GM19043 (cell line): ENCODE data around the gene ACTRT3.
"Not testable (repeated sequence)": the region's sequence is repeated elsewhere in the genome, so short reads cannot be mapped to it uniquely, and the experiment has no call there.

Experiments
- ATAC-seq: cut with Tn5 transposase; IDR thresholded peaks from one replicate; pipeline ENCODE4 v1.9.1; 2021; ENCODE audit warnings: low read depth; ENCODE audit not compliant: unreplicated experiment

Gene ACTRT3

DNA sequence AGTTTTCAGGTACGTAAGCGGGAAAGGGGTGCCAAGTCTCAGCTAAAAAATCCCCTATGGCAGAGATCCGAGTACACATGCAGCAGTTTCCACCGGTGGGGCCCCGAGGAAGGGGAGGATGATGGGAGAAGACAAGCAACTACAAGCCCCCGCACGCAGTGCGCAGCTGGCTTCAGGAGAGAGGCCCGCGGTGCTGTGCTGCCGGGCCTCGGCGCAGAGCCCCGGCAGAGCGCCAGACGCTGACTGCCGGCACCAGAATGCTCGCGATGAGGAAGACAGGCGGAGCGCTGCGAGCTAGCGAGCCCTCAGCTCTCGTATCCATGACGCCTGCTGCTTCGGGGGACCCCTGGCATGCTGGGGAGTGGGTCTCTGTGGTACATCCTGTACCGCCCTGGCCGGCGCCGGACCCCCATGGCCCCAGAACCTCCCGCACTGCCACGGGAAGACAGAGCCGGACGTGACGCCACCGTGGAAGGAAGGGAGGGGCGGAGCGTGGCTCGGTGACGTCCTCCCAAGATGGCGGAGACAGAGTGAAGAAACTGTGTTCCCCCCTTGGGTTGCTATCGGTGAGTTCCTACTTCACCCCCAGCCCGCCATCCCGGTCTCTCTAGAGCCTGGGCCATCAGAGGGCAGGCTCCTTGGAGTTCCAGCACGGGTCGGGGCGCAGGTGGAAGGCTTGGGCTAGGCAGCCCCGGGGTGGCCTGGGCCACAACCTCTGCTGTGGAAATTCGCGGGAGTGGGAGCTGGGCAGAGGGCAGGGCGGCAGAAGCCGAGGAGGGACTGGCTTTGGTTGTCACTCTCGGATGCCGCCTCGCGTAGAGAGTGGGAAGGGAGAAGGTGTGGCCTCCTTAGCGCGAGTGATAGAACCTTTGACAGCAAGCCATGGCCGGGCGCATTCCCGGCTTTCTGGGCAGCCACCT, 3.8 kb upstream of the ACTRT3 start, which contains the start of gene MYNN:
Gene MYNN, plus strand, starts transcription at position 500 of the 920 bp plus-strand sequence. CDS start 900 bp downstream, outside the sequence.
- ATAC-seq, result peak; percentile 80

DNA sequence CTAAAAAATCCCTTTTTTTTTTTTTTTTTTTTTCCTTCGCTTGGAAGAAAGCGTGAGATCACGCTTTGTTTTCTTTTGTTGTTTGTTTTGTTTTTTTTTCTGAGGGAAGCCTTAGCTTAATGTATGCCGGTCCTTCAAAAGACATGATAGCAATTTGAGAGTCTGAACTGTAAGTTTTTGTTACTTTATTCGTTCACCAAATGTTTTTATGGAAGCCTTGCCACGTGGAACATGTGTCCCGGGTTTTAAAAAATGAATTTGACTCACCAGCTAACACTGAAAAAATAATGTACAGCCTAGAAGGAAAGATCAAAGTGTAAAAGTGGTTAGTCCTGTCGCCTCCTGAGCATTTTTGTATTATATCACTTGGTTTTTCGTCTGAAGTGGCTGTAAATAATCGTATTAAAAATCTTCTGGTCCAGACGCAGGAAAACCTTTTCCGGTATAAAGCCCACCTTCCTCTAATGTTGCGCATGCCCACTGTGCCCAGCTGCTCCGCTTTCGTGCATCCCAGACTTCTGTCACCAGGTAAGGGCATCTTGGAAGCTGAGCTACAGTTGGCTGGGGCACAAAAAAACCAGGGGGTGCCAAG, 3.0 kb upstream of the ACTRT3 start:
- ATAC-seq, result peak; percentile 14

DNA sequence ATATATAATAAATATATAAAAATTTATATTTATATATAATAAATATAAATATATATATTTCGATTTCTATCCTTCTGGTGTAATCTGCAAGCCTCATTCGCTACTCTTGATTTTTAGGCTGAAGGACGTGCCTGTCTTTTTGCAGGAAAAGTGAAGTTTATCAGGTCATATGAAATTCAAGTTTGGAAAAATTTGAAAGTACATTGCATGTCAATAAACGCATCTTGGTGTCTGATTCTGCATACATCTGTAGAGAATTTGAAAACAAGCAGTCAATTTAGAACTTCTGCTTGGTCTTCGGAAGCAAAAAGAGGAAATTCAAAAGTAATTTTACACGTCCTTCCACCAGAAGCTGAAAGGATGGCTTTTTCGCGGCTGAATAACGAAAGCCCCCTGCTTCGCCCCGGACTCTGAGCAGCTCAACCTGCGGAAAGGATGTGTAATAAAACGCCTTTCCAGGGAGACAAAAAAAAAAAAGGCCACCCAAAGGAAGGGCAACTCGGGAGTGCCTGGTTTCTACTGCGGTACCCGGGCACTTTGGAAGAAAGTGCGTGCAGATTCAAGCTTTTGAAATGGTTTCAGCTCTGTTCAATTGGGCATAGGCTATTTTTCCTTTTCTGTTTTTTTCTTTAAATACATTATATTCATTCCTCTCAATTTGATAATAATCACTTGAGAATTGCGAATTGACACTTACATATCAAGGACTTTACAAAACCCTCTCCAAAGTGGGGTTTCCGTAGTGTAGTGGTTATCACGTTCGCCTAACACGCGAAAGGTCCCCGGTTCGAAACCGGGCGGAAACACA, 2.3 kb upstream of the ACTRT3 start:
- ATAC-seq, result no peak

DNA sequence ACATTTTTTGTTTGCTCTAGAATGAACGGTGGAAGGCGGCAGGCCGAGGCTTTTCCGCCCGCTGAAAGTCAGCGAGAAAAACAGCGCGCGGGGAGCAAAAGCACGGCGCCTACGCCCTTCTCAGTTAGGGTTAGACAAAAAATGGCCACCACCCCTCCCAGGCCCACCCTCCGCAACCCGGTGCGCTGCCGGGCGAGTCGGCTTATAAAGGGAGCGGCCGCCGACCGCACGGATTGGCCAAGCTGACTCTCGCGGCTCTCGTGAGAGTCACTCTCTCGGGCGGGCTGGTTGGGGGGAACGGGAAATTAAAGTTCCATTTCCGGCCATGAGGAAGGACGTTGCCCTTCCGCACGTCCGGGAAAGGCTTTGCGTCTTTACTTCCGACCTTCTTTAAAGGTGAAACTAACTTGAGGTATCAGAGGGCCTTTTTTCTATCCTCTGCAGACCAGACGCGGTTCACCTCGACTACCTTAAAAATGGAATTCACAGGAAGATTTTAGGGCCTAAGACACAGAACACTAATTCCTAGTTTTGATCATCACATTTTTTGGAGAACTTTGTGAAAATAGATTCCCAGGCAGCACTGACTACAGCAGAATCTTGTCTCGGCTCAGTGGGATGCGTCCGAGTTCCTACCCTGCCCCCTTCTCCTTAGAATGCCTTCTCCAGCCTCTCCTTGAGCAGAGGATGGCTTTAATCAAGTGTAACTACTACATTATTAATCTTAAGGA, 4.3 kb downstream of the ACTRT3 start, which contains the start of gene TERC:
Gene TERC, minus strand, starts transcription at position 179 of the 731 bp plus-strand sequence.
- peak; percentile 73 for ATAC-seq

DNA sequence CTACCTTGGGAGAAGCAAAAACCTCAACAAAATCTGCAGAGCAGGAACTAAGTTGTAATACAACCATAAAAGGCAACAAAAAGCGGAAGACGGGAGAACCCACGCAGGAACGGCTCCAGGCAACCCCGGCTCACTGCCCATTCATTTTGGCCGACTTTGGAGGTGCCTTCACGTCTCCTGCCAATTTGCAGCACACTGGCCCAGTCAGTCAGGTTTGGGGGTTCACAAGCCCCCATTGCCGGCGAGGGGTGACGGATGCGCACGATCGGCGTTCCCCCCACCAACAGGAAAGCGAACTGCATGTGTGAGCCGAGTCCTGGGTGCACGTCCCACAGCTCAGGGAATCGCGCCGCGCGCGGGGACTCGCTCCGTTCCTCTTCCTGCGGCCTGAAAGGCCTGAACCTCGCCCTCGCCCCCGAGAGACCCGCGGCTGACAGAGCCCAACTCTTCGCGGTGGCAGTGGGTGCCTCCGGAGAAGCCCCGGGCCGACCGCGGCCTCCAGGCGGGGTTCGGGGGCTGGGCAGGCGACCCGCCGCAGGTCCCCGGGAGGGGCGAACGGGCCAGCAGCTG, 5.0 kb downstream of the ACTRT3 start:
- ATAC-seq, result peak; percentile 25

DNA sequence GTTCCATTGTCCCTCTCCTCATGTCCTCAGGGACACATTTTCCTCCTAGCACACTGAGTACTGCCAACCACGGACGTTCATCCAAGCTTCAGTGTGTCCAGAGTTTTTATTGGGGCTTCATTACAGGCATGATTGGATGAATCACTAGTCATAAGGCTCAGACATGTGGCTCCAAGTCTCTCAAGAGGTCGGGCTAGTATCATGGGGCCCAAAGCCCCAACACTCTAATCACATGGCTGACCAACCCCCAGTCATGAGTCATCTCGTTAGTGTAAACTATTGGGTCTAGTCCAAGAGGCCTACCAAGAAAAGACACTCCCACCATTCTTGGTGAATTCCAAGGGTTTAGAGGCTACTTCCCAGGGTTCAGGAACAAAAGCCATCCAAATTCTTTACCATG, 8.9 kb downstream of the ACTRT3 start:
- ATAC-seq, result no peak

DNA sequence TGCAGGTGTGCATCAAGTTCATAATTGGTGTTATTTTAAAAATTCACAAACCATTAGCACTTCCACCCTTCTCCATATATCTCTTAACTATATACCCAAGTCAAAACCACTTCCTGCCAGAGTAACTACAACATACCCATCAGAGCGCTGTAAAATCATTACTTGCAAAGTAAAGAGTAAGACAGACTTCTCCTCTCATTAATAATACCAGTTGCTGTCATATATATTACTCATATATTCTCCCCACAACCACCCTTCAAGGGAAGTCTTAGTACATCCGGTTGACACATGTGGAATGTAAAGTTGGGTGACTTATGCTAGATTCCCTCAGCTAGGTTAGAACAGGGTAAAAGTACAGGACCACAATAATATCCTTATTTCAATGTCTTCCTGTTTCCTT, 10.1 kb downstream of the ACTRT3 start:
- peak; percentile 75 for ATAC-seq

DNA sequence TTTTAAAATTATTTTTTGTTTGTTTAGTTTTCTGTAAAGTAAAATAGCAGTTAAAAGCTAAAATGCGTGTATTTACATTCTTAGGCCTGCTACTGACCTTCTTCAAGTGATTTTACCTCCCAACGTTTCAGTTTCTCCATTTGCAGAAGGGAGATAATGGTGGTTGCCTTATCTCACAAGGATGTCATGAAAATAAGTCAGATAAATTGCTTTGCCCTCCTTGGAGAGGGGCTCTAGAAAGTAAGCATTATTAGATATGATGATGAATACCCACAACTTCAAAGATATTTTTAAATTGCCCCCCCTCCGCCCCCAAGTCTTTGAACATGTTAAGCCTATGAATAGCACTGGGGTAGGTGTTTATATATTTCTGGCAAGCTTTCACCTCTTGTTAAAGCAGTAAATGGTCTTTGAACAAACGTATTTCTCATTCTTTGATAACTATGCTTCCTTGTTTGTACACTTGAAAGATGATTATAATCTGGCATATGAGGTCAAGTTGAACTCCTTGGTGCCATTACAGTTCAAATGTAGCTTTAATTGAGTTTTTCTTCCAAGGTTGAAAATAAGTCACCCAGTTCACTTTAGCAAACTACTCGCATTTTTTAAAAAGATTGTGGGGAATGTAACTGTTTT, 10.9 kb downstream of the ACTRT3 start:
- ATAC-seq, result no peak

DNA sequence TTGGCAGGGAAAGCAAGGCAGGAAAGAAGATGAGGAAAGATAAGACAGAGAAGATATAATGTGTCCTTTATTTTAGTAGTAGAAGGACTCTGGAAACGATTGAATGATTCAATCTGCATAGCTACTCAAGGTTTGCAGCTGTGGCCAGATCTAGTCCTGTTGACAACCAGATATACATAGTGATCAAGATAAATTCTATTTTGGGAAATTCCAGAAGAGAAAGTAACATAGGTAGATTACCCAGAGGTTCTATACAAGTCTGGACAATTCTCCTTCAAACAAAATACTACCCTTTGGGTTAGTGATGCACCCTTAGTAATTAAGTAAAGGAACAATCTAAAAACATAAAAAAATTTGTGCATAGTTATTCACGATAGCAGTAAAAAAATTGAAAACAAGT, 13.9 kb downstream of the ACTRT3 start:
- no peak for ATAC-seq

DNA sequence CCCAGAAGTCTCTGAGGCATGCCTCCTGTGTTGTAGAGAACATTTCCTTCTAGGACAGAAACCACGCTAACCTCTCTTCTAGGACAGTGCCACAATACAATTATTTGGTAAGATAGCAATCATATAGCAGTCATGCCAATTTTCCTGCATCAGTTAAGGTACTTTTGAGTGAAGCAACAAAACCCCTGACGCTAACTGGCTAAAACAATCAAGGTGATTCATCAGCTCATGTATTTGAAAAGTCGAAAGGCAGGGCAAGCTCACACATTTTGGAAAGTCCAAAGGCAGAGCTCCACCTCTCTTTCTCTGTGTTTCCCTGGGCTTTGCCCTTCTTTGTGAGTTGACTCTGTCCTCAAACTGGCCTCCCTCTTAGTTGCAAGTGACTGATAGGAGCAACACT, 14.7 kb downstream of the ACTRT3 start:
- ATAC-seq, result no peak

DNA sequence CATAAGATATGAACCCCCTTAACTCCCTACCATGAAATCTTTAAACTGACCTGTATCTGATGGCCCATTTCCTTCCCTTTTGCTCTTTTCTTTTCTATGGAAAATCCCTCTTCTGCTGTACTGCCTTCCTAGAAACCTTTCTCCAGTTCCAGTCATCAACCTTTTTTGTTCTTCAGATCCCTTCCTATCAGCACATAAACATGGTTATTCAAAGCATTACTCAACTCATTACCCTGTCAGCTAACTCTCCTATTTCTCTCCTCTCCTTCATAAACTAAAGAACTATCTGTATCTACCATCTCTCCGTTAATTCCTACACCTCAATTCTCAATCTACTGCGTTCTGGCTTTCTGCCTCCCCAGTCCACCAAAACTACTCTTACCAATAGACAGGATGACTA, 17.5 kb downstream of the ACTRT3 start:
- no peak for ATAC-seq

DNA sequence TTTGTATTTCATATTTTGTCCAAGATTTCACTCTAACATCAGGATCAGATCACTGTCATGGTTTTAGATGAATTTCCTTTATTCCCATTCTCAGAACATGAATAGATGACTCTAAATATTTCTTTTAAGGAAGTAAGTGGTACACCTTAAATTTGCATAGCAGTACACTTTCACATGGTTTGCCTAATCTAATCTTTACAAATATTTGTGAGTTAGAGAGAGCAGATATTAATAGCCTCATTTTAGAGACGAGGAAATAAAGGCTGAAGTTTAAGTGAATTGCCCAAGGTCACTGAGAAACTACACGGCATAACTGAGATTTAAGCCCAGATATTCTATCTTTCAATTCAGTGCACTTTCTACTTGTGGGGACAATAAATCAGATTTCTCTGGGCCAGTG, 18.7 kb downstream of the ACTRT3 start:
- no peak for ATAC-seq

DNA sequence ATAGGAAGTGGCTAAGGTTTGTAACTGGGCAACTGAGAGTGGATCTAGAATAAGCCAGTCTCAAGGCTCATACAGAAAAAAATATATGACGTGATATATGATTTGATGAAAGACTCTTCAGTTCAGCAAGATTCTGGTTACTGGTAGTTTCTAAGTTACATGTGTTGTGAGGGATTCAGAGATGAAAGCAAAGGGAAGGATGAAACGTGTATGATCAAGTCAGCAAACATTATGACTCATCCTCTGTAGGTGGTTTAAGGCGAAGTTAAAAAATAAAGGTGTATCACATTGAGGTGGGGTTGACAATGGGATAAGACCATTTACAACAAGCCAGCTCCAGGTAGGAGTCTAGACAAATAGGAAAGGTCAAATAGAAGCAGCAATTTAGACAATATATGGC, 20.7 kb downstream of the ACTRT3 start:
- ATAC-seq, result no peak

DNA sequence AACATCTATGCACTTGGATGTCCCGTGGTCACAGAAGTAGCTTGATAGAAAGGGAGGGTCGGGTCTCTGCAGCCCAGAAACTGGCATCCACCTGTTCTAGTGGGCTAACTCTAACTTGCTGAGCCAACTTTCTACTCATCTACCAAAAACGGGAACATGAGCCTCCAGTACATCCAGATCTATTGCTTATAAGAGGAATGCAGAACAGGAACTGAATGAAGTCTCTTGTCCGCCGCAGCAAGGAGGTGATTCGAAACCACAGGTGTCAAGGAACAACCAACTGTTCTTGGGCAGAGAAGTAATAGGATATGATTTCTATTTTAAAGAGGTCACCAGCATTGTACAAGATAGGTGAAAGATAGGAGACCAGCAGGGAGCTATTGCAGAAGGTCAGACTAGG, 22.4 kb downstream of the ACTRT3 start:
- ATAC-seq, result no peak

DNA sequence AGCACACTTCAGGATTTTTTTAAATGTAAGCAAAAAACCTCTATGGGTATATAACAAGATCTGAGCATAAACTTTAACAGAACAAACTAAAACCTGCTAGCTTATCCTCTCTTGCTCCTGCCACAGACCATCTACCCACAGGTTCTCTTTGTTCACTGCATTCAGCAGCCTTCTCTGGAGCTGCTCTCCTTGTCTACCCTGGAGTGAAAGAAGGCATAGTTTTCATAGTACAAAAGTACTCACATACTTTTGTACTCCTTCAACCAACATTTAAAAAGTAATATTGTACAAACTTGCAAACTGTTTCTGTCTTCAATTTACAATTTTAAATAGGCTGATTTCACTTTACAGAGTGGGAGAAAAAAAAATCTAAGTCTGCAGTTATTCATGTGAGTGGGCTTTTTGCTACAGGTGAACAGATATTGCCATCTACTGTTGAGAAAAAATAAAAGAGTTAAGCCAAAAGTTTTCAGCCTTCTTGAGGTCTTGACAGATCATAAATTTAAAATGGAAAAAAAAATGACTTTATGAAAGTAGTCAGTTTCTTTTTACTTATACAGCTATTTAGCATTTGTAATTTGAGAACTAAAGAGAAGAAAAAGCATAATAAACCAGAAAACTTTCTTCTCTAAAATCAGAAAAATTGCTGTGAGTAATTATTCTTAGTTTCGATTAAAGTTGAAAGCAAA, 24.9 kb downstream of the ACTRT3 start:
- no peak for ATAC-seq

DNA sequence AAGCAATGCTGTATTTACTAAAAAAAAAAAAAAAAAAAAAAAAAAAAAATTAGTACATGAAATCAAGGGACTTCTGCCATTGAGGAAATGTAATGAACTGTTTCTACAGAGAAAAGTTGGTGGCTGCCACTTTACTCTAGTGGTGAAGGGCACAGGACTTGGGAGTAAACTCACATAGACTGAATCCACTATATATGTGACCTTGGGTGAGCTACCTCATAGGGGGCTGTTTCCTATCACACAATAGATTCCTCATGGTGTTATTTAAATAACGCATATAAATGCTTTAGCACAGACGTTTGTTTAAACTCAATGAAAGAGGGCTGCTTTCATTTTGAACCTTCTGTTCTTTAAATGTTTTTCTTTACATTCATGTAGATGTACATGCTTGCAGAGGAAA, 30.3 kb downstream of the ACTRT3 start:
- ATAC-seq, result no peak

DNA sequence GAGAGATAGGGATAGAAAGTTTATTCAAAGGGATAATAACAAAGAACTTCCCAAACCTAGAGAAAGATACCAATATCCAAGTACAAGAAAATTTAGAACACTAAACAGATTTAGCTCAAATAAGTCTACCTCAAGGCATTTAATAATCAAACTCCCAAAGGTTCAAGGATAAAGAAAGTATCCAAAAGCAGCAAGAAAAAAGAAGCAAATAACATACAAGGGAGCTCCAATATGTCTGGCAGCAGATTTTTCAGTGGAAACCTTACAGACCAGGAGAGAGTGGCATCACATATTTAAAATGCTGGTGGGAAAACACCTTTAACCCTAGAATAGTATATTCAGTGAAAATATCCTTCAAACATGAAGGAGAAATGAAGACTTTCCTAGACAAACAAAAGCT, 37.5 kb downstream of the ACTRT3 start:
- ATAC-seq, result not testable (repeated sequence)

DNA sequence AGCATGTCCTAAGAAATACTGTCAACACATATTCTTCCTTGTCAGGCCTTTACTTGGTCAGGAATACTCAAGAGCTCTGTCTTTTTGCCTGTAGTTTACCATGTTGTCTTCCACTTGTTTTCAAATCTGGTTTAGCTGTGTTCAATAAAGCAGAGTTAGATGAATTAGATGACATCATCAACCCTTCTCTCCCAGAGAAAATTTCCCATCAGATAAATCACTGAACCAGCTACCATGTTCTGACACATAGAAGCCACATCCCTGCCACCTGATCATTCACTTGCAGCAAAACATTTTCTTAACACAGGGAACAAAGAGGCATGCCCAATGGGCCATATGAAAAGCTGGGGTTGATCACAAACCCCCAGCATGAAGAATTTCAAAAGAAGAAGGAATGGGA, 46.6 kb downstream of the ACTRT3 start:
- no peak for ATAC-seq

DNA sequence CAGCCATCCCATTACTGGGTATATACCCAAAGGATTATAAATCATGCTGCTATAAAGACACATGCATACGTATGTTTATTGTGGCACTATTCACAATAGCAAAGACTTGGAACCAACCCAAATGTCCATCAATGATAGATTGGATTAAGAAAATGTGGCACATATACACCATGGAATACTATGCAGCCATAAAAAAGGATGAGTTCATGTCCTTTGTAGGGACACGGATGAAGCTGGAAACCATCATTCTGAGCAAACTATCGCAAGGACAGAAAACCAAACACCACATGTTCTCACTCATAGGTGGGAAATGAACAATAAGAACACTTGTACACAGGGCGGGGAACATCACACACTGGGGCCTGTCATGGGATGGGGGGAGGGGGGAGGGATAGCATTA, 50.9 kb downstream of the ACTRT3 start:
- ATAC-seq, result not testable (repeated sequence)
